Activated CD4-positive, alpha-beta T cell treated with anti-CD3 and anti-CD28 coated beads, Interleukin-2, amount 10 ng/mL, durations not matched to agents 7 days and 5 days (primary cell): ENCODE data around the gene OLFML3. TPM values are rescaled to one million over a fixed set of nuclear protein-coding genes. Genes with fewer than 3 reads are reported as not detected.

ENCODE experiments used
- CTCF ChIA-PET: fragments of 350-600 bp; sonication (Branson Sonifier 250); formaldehyde crosslinking; loops from one replicate; lab custom pipeline; 2021; ENCODE audit warnings: antibody characterized with exemption; lab: Charles Lee
- POLR2A ChIA-PET: fragments of 350-600 bp; sonication (Branson Sonifier 250); formaldehyde crosslinking; loops from one replicate; lab custom pipeline; 2021; ENCODE audit warnings: antibody characterized with exemption; lab: Charles Lee
- DNase-seq: peaks from one replicate; pipeline ENCODE4 v3.0.0-alpha.2; 2020
- H3K27ac Mint-ChIP-seq: one replicate; pipeline ENCODE4 v1.8.0; 2021; ENCODE audit warnings: mild to moderate bottlenecking, moderate library complexity, mixed read lengths
- H3K27me3 Mint-ChIP-seq: one replicate; pipeline ENCODE4 v1.8.0; 2021; ENCODE audit warnings: mixed read lengths
- H3K36me3 Mint-ChIP-seq: one replicate; pipeline ENCODE4 v1.8.0; 2021; ENCODE audit warnings: low read depth, mixed read lengths
- H3K4me1 Mint-ChIP-seq: one replicate; pipeline ENCODE4 v1.8.0; 2021; ENCODE audit warnings: mixed read lengths
- H3K4me3 Mint-ChIP-seq: one replicate; pipeline ENCODE4 v1.8.0; 2021; ENCODE audit warnings: mild to moderate bottlenecking, moderate library complexity, mixed read lengths
- H3K9me3 Mint-ChIP-seq: one replicate; pipeline ENCODE4 v1.8.0; 2021; ENCODE audit warnings: mixed read lengths
- total RNA-seq, 2 experiments: library from RNA; stranded (reverse); gene quantifications; one replicate each; pipeline ENCODE4 v1.2.3, GENCODE V29; 2021

Gene OLFML3
- total RNA-seq, 2 experiments from 2014 or later, result 0.71 to 0.94 TPM

- CTCF ChIA-PET, result no interaction called here
- no peak for DNase-seq
- H3K27me3 Mint-ChIP-seq, result no peaks in the 10 kb centered on the region
- peaks cover 12% of the 10 kb centered on the region for H3K4me1 Mint-ChIP-seq
- H3K9me3 Mint-ChIP-seq, result no peaks in the 10 kb centered on the region
- no peaks in the 10 kb centered on the region for H3K36me3 Mint-ChIP-seq
- H3K27ac Mint-ChIP-seq, result no peak overlapping the region
- POLR2A ChIA-PET, result no interaction called here
- H3K4me3 Mint-ChIP-seq, result no peak overlapping the region
Observed at GRCh38 chr1:113982949-113983348, 3.7 kb downstream of the OLFML3 start.

DNA sequence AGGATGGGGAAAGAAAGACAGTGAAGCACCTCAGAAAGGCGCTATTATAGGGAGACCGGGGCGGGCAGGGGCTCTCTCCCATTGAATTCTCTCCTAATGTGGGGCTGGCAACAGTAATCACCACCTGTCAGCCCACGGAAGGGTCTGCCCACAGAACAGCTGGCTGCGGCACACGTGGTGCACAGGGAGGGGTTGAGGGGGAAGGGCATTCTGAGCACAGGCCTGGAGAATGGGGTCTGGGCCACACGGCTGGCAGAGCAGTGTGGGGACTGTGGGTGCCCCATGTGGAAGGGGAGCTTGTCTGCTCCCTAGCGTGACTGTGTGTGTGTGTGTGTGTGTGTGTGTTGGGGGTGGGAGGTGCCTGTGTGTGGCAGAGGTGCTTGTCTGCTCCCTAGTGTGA, 4.1 kb downstream of the OLFML3 start:
- DNase-seq, result no peak
- no peaks in the 10 kb centered on the region for H3K9me3 Mint-ChIP-seq
- no peaks in the 10 kb centered on the region for H3K27me3 Mint-ChIP-seq
- H3K27ac Mint-ChIP-seq, result no peak overlapping the region
- no peaks in the 10 kb centered on the region for H3K36me3 Mint-ChIP-seq
- H3K4me1 Mint-ChIP-seq, result peaks cover 7% of the 10 kb centered on the region
- ChIA-PET CTCF (no interaction called here), POLR2A (no interaction called here)
- no peak overlapping the region for H3K4me3 Mint-ChIP-seq

DNA sequence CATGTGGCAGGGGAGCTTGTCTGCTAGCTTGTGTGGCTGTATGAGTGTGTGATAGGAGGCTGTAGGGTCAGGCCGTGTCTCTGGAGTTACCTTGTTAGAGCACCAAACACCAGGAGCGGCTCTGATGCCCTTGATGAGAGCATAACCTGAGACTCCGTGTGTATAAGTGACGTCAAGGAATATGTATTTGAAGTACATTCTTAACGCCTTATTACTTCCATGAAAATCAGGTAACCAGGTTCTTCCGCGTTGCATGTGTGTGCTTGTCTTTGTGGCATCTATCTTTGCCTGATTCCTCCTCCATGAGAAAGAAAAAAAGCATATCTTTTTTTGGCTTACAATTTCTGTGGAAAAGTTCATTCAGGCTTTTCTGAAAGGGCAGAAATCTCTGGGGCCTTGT, 4.6 kb downstream of the OLFML3 start:
- CTCF ChIA-PET, result interaction anchor here (0.6 kb wide), 1 partner anchor 522 kb away, joined by 3 read pairs; no protein-coding TSS in a partner anchor
- POLR2A ChIA-PET, result no interaction called here
- H3K27me3 Mint-ChIP-seq, result no peaks in the 10 kb centered on the region
- no peaks in the 10 kb centered on the region for H3K9me3 Mint-ChIP-seq
- no peak overlapping the region for H3K4me3 Mint-ChIP-seq
- H3K27ac Mint-ChIP-seq, result no peak overlapping the region
- H3K4me1 Mint-ChIP-seq, result peaks cover 4% of the 10 kb centered on the region
- DNase-seq, result no peak
- no peaks in the 10 kb centered on the region for H3K36me3 Mint-ChIP-seq

DNA sequence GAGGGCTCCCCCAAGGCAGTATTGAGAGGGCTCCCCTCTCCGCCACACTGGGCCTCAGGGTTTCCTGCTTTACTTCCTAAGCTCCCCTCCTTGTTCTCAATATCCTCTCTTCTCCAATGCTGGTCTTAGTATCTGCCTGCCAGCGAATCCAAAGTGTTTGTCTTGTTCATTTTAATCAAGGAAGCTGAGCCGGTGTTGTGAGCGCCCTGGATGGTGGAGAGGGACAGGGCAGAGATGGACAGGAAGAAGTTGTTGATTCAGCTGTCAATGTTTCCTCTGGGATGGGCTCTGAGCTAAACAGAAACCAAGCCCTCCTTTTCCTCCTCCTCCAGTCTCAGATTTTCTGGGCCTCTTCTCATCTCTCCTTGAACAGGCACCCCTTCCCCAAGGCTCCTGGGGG, 5.4 kb downstream of the OLFML3 start:
- H3K27me3 Mint-ChIP-seq, result no peaks in the 10 kb centered on the region
- no peaks in the 10 kb centered on the region for H3K4me1 Mint-ChIP-seq
- no peaks in the 10 kb centered on the region for H3K36me3 Mint-ChIP-seq
- H3K9me3 Mint-ChIP-seq, result no peaks in the 10 kb centered on the region
- ChIA-PET CTCF (interaction anchor here (0.6 to 1.5 kb wide), 2 partner anchors 9 to 521 kb away, joined by 3 to 5 read pairs; no protein-coding TSS in a partner anchor), POLR2A (no interaction called here)
- no peak overlapping the region for H3K4me3 Mint-ChIP-seq
- no peak overlapping the region for H3K27ac Mint-ChIP-seq
- no peak for DNase-seq

DNA sequence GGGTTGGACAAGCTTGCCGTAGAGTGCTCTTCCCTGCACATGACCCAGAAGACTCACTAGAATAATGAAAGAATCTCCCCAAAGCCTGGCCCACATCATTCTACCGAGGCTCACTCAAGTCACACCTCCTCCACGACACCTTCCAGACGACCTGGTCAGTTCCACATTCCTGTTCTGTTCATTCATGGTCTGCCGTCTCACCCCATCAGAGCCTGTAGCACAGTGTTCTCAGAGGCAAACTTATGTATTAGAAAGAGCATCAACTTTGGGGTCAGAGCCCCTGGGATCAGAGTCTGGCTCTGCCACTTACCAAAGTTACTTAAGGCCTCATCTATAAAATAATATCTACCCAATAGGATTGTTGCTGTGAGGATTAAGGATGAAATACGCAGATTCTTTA, 7.5 kb downstream of the OLFML3 start:
- peaks cover 3% of the 10 kb centered on the region for H3K27me3 Mint-ChIP-seq
- POLR2A ChIA-PET, result no interaction called here
- H3K4me1 Mint-ChIP-seq, result no peaks in the 10 kb centered on the region
- no peak for DNase-seq
- H3K4me3 Mint-ChIP-seq, result no peak overlapping the region
- H3K27ac Mint-ChIP-seq, result no peak overlapping the region
- CTCF ChIA-PET, result interaction anchor here (0.7 kb wide), 1 partner anchor 42 kb away, joined by 3 read pairs; no protein-coding TSS in a partner anchor
- no peaks in the 10 kb centered on the region for H3K9me3 Mint-ChIP-seq
- no peaks in the 10 kb centered on the region for H3K36me3 Mint-ChIP-seq

GRCh38 chr1:113987259-113987658, 8.0 kb downstream of the OLFML3 start:
- Mint-ChIP-seq H3K4me1 (no peaks in the 10 kb centered on the region), H3K4me3 (no peak overlapping the region), H3K9me3 (no peaks in the 10 kb centered on the region), H3K36me3 (no peaks in the 10 kb centered on the region), H3K27ac (no peak overlapping the region), H3K27me3 (peaks cover 3% of the 10 kb centered on the region)
- DNase-seq, result no peak
- POLR2A ChIA-PET, result no interaction called here
- CTCF ChIA-PET, result interaction anchor here (0.7 to 1.6 kb wide), 2 partner anchors 11 to 42 kb away, joined by 3 read pairs; no protein-coding TSS in a partner anchor

DNA sequence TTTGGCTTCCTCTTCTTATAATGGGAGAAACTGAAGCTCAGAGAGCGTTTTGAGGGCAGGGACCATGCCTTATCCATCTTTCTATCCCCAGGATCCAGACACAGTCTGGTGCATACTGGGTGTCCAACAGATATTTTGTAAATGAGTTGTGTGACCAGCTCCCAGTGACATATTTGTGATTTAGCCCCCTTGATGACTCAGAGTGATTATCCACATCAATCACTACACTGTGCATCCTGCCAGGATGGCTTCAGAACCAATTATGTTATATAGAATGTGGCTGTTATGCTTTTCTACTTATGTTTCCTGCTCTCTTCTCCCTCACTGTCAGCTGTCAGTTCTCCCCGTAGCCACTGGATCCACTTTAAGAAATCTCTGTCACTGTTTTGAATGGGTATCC, 11.3 kb downstream of the OLFML3 start:
- ChIA-PET CTCF (no interaction called here), POLR2A (no interaction called here)
- Mint-ChIP-seq H3K27me3 (peaks cover 3% of the 10 kb centered on the region), H3K9me3 (peaks cover 18% of the 10 kb centered on the region), H3K27ac (no peak overlapping the region), H3K36me3 (peaks cover 4% of the 10 kb centered on the region), H3K4me3 (no peak overlapping the region), H3K4me1 (no peaks in the 10 kb centered on the region)
- no peak for DNase-seq

- ChIA-PET POLR2A (no interaction called here), CTCF (no interaction called here)
- Mint-ChIP-seq H3K9me3 (peaks cover 19% of the 10 kb centered on the region), H3K27me3 (peaks cover 3% of the 10 kb centered on the region), H3K27ac (no peak overlapping the region), H3K4me1 (no peaks in the 10 kb centered on the region), H3K36me3 (peaks cover 5% of the 10 kb centered on the region), H3K4me3 (no peak overlapping the region)
- DNase-seq, result no peak
Observed at GRCh38 chr1:113990961-113991360, 11.7 kb downstream of the OLFML3 start.

GRCh38 chr1:113991467-113991997, 12.3 kb downstream of the OLFML3 start:
- ChIA-PET CTCF (no interaction called here), POLR2A (no interaction called here)
- peaks cover 5% of the 10 kb centered on the region for H3K36me3 Mint-ChIP-seq
- no peaks in the 10 kb centered on the region for H3K4me1 Mint-ChIP-seq
- H3K9me3 Mint-ChIP-seq, result peaks cover 22% of the 10 kb centered on the region
- H3K27me3 Mint-ChIP-seq, result peaks cover 3% of the 10 kb centered on the region
- H3K27ac Mint-ChIP-seq, result no peak overlapping the region
- no peak for DNase-seq
- no peak overlapping the region for H3K4me3 Mint-ChIP-seq

DNA sequence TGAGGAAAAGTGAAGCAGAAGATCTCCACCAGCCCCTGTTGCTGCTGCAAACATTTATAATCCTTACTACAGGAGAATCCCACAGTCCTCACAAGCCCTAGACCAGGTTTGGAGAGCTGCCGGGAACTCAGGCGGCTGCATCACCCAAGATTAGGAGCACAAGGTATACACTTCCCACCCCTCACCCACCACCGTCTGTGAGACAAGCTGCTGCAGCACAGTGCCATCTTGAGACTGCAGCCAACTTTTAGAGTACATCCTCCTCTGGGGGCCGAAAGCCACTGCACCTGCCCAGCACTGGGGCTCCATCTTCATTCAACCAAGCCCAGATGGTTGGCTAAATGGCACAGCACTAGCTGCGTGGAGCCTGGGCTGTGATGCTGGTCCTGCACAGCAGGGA, 13.8 kb downstream of the OLFML3 start:
- POLR2A ChIA-PET, result no interaction called here
- Mint-ChIP-seq H3K4me1 (no peaks in the 10 kb centered on the region), H3K9me3 (peaks cover 22% of the 10 kb centered on the region), H3K36me3 (peaks cover 5% of the 10 kb centered on the region), H3K27me3 (peaks cover 6% of the 10 kb centered on the region), H3K4me3 (no peak overlapping the region), H3K27ac (no peak overlapping the region)
- DNase-seq, result no peak
- CTCF ChIA-PET, result no interaction called here

DNA sequence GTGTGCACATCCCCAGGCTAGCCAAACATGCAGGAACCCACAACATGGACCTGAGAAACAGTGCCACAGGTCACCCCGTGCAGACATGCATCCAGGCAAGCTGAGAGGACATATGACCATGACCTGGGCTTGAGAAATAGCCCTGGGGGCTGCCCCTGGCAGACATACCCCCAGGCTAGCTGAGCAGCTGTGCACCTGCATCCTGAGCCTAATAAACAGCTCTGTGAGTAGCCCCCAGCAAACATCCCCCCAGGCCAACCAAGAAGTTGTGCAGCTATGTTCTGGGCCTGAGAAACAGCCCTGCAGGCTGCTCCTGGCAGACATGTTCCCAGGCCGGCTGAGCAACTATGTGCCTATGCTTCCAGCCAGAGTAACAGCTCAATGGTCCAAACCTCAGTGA, 14.5 kb downstream of the OLFML3 start:
- peaks cover 5% of the 10 kb centered on the region for H3K36me3 Mint-ChIP-seq
- DNase-seq, result no peak

GRCh38 chr1:113995382-113995781, 16.1 kb downstream of the OLFML3 start:
- ChIA-PET CTCF (no interaction called here), POLR2A (no interaction called here)
- DNase-seq, result no peak
- peaks cover 13% of the 10 kb centered on the region for H3K27me3 Mint-ChIP-seq
- no peaks in the 10 kb centered on the region for H3K4me1 Mint-ChIP-seq
- H3K9me3 Mint-ChIP-seq, result peaks cover 22% of the 10 kb centered on the region
- no peak overlapping the region for H3K4me3 Mint-ChIP-seq
- H3K36me3 Mint-ChIP-seq, result peaks cover 5% of the 10 kb centered on the region
- no peak overlapping the region for H3K27ac Mint-ChIP-seq

More for the DNA sequence above, 14.5 kb downstream of the OLFML3 start:
- H3K27ac Mint-ChIP-seq, result no peak overlapping the region
- CTCF ChIA-PET, result no interaction called here
- H3K4me1 Mint-ChIP-seq, result no peaks in the 10 kb centered on the region
- no peak overlapping the region for H3K4me3 Mint-ChIP-seq
- H3K9me3 Mint-ChIP-seq, result peaks cover 22% of the 10 kb centered on the region
- POLR2A ChIA-PET, result no interaction called here
- H3K27me3 Mint-ChIP-seq, result peaks cover 11% of the 10 kb centered on the region

GRCh38 chr1:113998361-113998760, 19.1 kb downstream of the OLFML3 start:
- DNase-seq, result no peak
- POLR2A ChIA-PET, result interaction anchor here (0.7 kb wide), 1 partner anchor 167 kb away, joined by 3 read pairs; no protein-coding TSS in a partner anchor
- Mint-ChIP-seq H3K4me1 (no peaks in the 10 kb centered on the region), H3K27me3 (peaks cover 12% of the 10 kb centered on the region), H3K9me3 (peaks cover 19% of the 10 kb centered on the region), H3K27ac (no peak overlapping the region), H3K36me3 (peaks cover 5% of the 10 kb centered on the region), H3K4me3 (no peak overlapping the region)
- CTCF ChIA-PET, result interaction anchor here (0.6 kb wide), 1 partner anchor 216 kb away, joined by 5 read pairs; no protein-coding TSS in a partner anchor

GRCh38 chr1:113999233-113999632, 20.0 kb downstream of the OLFML3 start:
- H3K9me3 Mint-ChIP-seq, result peaks cover 14% of the 10 kb centered on the region
- H3K4me3 Mint-ChIP-seq, result no peak overlapping the region
- DNase-seq, result no peak
- ChIA-PET POLR2A (no interaction called here), CTCF (no interaction called here)
- no peaks in the 10 kb centered on the region for H3K4me1 Mint-ChIP-seq
- no peak overlapping the region for H3K27ac Mint-ChIP-seq
- peaks cover 13% of the 10 kb centered on the region for H3K27me3 Mint-ChIP-seq
- H3K36me3 Mint-ChIP-seq, result peaks cover 5% of the 10 kb centered on the region
